ENCODE data around the gene MPRIP.

The MPRIP gene

DNA sequence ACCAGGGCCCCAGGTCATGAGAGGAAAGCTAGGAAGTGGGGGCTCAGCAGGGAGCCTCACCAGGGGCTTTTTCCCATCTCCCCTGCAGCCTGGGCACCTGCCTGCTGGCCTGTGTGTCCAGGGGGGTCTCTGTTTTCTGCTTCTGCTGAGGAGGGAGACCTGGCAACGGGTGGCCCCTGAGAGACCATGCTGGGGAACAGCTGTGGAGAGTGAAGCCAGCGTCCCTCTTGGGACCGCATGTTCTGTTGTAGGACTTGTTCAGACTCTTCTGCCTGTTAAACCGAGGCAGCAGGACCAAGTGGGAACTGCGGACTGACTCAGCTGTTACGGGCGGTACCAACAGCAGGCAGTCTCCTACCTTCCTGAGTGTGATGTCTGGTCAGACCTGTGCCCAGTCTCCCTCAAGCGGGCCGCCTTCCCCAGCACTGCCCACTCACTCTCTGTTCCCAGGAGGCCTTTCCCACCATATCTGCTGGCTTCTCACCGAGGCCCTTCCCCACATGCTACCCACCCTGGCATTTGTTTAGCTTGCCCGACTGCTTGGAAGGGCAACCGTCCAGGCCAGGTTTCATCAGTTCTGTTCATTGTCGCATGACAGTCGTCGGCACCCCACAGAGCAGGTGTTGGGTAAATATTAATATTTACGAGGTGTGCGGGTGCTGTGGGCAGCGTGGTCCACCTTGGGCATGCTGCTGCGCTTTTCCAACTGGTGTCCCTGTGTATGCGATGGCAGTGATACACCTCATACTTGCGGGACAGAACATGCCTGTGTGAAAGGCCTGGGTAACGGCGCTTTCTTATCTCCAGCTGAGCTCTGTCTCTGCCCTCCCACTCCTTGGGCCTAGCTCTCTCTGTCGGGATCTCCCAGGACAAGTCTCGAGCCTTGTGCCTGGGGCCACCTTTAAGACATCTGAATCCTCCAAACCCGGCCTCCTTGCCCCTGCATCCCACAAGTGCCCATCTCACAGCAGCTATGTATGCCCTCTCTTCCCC lies 69.4 kb downstream of the MPRIP start:
- DNase-seq: no peak

DNA sequence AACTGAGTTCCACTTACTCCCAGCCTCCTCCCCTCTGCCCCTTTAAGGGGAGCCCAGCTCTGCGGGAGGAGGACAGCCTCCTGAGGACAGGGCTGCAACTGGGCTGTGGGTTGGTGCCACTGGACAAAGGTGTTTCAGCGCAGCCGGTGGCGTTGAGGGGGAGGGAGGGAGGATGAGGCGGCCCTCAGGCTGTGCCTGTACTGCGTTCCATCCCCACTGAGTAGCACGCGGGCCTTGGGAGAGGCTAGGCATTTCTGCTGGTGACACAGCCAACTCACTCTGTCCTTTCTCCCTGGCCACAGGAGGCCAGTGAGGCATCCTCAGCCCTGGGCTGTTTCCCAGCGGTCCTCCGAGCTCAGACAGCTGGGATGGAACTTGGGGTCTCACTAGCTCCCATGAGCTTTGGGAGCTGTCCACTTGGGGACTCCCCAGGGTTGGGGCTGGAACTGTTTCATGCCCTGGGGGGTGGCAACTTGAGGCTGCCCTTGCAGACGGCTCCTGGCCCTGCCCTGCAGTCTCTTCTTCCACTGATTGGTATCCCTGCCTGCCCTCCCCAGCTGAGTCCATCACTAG lies 70.5 kb downstream of the MPRIP start:
- no peak for DNase-seq

DNA sequence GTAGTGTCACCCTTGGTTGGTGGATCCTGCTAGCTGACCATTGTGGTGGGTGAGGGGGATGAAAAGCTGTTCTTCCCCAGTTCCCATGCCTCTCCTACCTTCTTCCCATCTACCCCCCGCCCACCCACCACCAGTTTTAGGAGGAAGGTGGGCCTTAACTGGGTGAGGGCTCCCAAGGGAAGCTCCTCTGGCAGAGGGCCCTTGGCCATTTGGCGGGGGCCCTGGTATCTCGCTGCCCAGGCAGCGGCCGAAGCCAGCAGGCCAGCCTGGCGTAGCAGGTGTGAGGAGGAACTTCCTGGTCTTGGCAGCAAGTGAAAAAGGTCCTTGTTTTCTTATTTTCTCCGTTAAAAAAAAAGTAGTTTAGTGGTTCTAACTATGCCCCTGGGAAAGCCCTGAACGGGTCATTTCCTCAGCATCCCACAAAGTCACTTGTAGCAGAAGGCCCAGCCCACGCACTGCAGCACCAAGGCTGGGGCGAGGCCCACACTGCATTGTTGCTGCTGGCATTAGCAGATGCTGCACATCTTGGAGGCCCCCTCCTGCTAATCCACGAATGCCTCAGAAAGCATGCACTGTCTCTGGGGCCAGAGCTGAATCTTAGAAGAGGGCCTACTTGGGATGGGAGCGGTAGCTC lies 72.5 kb downstream of the MPRIP start:
- no peak for DNase-seq

DNA sequence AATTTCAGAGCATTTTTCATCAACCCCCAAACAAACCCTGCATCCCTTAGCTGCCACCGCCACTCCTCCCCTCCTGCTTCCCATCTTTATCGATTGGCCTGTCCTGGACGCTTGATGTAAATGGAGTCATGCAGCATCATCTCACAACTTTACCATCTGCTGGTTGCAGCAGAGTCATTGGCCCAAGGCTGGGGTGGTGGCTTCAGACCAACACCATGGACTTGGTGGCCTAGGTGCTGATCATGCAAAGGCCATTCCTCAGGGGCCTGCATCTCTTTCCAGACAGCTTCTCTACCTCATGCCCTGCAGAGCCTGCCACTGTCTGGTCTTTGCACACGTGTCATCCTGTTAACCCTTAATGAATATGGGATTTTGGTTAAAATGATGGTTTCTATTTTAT lies 73.4 kb downstream of the MPRIP start:
- DNase-seq: no peak

DNA sequence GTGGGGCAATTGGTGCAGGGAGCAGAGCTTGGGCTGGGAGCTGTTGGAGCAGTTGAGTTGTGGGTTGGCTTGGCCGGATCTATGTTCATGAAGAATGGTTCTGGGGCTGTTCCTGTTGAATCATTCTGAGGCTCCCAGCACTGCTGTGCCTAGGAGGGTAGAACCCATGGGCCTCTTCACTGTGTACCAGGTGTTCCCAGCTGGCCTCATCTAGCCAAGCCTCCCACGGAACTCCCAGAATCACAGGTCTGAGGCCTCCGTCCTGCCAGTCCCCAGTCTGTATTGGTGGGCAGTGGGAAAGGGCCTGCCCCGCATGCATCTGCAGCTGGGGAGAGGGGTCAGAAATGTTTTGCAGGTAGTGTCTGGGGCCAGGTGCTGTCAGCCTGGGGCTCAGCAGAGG lies 74.1 kb downstream of the MPRIP start:
- DNase-seq: no peak

DNA sequence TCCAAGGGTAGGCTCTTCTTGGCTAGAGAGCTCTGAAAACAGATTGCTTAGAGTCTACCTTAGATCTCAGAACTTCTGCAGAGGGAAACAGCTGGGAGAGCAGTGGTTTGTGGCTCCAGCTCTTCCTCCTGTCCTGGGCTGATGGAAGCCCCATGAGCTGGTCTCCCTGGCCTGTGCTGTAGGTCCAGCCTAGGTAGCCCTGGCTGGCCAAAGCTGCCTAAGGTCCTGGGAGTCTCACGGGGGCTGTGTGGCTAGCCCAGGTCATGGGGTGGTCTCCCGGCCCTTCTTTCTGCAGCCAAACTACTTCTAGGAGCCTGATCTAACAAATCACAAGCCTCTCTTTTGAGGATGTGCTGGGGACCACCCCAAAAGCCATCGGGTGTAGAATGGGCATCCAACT lies 75.7 kb downstream of the MPRIP start:
- no peak for DNase-seq

DNA sequence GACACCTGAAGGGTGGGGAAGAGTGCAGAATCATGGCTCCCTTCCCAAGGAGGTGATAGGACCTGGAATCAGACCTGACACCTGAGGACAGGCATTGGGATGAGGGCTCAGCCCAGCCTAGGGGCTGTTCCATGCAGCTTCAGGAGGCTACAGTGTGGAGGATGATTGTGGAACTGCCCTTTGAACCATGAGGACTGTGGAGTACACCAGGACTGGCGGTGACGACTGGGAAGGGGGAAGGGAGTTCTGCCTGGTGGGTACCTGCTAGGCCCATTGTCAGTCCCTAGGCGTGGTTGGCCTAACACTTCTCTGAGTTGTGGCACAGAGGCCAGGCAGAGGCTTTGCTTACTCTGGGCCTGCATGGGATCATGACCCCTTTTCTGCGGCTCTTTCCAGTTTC lies 76.1 kb downstream of the MPRIP start:
- DNase-seq: no peak

DNA sequence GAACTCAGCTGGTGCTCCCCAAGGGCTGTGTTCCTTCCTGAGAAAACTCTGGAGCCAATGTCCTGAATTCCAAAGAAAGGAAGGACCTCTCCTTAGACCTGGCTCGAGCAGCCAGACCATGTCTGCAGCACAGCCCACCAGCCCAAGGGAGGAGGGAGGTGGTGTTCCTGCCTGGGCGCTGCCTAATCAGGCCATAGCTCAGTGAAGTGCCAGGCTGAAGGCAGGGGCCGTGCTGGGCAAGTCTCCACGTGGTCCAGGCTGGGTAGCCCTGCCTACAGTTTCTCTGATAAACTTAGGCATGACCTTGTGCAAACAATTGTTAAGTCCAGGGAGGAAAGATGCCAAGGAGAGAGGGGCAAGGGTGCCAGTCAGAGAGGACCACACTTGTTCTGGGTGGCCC lies 76.8 kb downstream of the MPRIP start:
- DNase-seq: no peak

DNA sequence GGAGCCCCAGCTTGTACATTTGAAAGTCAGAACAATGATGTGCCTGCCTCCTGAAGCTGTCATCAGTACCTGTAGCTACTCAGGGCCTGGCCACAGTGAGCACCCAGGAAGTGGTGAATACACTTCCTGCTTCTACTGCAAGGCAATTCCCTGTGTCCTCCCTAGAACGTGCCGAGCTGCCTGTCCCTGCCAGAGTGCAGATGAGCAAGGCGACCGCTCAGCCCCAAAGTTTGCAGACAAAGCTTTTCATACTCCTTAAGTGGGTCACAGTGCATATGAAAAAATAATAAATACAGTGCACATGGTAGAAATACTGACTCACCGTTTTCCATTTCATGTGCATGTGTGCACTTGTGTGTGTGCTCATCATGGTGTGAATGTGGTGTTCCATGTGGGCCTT lies 77.3 kb downstream of the MPRIP start:
- no peak for DNase-seq

DNA sequence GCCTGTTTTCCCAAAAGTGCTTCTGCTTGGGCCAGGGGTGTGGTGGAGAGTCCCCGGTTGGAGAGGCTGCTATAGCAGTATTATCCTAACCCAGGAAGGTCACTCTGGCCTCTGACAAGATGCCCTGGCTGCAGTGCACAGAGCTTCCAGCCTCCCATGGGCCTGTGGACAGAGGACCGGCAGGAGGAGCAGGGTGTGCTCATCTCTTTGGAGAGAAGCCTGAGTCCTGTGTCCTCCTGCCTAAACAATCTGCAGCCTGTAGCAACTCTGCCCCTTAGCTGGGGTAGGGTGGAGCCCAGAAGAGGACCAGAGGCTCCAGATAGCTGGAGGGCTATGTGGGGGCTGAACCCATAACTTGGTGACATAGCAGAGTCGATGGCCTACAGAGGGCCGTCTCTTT lies 78.0 kb downstream of the MPRIP start:
- DNase-seq: no peak

DNA sequence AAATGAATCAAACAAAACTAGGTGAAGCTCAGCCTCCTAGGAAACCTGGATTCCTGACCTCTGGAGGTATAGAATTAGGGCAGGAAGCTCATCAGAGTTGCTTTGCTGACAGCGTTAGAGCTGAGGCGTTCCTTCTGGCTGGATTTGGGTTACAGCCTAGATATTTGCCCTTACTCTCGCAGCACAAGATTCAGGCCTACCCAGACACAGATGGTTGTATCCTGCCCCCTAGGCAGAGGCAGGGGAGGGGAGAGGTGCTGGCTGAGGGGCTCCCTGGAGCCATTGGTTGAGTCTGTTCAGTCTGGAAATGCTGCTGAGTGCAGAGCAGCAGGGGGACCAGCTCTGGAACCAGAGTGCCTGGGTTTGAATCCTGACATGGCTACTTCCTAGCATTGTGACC lies 78.4 kb downstream of the MPRIP start:
- no peak for DNase-seq

DNA sequence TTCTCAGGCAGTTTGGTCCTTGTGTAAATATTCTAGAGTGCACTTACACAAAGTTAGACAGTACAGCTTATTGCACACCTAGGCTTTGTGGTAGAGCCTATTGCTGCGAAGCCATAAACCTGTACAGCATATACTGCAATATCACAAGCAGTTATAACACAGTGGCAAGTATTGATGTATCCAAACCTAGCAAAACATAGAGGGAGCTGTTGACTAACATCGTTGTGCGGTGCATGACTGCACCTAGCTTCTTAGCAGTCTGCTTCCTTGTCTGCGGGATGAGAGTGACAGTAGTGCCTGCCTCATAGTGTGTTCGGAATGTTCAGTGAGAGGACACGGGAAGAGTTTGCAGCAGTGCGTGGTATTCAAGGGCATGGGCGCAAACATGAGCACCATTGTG lies 78.9 kb downstream of the MPRIP start:
- no peak for DNase-seq

DNA sequence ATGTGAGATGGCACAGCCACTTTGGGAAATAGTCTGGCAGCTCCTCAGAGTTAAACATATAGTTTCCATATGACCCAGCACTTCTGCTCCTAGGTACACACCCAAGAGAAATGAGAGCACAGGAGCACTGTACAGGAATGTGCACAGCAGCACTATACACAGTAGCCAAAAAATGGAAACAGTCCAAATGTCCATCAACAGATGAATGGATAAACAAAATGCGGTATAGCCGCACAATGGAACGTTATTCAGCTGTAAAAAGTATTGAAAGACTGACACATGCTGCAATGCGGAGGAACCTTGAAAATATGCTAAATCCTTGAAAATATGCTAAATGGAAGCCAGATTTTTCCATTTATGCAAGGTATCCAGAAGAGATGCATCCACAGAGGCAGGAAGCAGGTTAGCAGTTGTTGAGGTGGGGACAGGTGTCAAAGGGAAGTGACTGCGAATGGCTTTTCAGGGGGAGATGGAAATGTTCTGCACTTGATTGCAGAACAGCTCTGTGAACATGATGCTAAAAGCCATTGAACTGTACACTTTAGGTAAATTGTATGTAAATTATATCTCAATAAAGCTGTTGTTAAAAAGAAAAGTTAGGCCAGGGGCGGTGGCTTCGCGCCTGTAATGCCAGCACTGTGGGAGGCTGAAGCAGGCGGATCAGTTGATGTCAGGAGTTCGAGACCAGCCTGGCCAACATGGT lies 80.7 kb downstream of the MPRIP start:
- DNase-seq: no peak

DNA sequence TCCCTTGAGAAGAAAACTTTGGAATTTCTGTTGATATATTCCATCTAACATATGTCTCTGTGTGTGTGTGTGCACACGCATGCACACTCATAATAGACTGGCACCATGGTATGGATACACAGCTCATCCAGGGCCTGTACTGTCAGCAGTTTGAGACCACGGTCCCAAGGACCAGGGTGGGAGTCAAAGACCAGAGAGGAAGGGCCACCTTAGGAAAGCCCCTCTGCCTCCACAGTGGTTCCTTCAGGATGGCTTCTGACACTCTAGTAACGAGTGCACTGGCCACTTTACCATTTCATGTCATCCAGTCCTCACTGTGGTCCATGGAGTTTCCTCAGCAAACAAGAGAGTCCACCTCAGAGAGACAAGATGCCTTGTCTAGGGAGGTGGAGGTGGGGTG lies 82.1 kb downstream of the MPRIP start:
- no peak for DNase-seq

DNA sequence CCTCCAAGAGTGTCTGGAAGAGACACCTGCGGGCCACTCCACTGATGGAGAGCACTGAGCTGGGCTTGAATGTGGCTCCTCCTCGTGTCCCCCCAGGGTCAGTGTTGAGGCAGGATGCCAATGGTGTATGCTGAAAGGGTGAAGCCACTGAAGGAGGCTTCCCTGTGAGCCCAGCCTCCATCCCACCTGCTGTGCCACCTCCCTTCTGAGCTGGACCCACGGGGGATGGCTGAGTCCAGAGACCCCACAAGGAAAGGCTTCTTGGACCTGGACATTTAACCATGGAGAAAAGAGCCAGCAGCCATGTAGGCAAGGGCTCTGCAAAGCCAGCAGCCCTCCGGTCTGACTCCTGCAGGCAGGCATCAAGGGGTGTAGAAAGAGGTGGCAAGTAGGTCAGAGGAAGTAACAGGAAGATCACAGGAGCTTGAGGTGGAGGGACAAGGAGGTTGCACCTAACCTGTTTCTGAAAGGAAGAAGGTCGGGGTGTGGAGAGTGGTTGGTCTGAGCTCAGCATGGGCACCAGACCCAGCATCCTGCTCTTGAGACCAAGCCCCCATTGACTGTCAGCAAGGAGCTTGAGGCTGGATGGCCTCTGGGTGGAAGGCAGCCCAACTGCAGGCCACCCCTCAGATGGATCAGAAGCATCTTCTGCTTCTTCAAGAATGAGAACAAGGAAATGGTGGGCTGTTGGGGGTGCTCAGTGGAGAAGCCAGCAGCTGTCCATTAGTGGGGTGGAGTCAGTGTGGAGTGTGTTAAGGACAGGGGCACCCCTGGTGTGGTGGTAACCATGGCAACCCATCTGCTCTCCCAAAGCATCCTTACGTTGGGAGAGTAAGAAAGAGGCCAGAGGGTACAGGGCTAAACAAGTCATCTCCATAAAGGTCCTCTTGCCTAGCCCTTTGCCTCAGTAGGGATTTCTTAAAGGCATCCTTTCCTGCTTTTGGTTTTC lies 83.2 kb downstream of the MPRIP start:
- DNase-seq: no peak

DNA sequence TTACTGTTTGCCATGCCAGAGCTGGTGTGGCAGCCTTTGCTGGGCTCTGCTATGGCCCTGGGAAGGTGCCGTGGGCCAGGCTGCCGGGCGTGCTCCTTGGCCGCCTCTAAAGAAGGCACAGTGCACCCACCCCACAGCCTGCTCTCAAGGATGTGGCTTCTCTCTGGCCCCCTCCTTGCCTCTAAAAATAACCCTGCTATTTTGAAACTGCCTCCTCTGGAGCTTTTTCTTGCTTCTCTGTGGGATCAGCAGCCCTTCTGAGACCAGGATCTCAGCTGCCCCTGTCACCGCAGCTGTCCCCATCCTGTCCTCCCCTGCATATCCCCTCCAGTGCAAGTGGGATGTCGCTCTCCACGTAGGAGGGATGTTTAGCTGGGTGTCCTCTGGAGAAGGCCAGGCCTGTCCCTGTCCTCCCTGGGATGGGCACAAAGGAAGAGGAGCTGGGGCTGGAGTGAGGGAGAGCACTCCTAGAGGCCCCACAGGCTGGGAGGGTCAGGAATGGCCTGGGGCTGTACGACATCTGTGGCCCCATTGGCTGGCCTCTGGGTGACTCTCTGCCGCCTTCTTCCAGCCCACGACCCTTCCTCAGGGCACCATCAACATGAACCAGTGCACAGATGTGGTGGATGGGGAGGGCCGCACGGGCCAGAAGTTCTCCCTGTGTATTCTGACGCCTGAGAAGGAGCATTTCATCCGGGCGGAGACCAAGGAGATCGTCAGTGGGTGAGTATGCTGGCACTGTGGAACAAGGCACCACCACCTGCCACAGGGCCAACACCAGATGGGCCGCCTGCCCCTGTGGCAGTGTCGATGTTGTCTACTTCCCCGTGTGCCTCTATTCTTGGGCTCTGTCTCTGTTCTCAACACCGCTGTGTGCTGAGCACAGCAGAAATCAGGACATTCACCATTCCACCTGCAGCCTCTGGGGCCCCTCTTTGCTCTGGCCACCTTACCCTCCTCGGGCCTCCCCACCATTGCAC lies 84.2 kb downstream of the MPRIP start:
- DNase-seq: no peak

DNA sequence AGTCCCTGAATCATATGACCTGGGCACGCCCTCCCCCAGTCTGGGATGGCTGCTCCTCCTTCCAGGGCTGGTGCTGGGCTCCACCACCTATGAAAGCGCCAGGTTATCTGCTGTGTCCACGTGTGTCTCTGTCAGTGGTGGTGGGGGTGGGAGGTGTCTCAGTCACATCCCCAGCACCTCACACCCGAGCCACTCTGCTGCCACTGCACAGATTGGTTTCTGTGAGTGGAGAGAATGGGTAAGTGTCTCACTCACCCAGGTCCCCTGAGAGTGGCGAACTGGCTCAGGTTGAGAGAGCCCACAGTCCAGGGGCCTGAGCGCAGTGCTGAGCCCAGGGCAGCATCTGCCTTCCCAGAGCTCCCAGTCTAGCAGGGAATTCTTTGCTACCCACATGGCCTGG lies 84.9 kb downstream of the MPRIP start:
- DNase-seq: no peak

DNA sequence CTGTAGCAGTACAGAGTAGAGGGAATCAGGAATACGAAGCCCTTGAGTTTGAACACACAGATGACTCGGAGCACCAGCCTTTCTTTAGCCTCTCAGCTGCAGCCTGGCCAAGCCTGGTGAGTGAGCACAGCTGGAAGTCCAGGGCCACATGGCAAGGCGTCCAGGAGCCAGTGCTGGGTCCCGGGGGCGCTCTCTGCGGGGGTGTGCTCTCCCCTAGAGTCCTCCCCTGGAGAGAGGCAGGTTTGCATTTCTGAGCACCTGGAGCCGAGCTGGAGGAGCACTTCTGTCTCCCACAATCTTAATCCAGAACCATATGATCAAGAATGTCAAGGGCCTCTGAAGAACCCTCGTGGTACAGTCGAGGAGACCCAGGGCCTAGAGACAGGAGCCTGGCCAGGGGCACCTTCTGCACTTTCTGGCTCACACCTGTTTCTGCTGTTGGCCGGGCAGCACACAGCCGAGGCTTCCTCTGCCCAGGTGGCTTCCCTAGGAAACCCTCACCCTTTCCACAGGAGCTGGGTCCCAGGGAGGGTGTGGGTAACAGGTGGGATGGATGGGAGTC lies 85.6 kb downstream of the MPRIP start:
- DNase-seq: no peak

DNA sequence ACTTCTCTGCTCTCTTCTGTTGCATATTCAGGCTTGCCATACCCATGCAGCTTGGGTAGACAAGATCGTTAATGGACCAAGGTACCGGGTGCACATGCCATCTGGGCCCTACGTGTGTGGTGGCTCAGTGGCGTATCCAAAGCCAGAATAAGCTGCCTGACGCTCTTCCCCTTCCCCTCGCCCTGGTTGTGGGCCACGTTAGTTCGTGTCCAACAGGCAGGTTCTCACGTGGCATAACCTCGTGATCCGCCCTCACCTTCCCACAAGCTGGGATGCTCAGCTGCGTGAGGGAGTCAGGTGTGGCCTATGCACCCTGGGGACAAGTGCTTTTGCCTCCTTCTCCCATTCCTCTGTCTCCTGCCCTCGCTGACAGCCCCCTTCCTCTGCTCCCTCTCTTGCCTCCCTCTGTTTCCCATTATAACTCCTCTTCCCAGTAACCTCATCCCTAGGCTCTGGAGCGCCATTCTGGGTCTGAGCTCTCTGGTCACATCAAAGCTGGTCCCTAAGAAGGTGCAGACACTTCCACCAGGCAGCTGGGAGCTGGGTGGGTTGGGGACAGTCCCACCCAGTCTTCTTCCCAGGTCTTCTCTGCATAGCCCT lies 86.3 kb downstream of the MPRIP start:
- no peak for DNase-seq

DNA sequence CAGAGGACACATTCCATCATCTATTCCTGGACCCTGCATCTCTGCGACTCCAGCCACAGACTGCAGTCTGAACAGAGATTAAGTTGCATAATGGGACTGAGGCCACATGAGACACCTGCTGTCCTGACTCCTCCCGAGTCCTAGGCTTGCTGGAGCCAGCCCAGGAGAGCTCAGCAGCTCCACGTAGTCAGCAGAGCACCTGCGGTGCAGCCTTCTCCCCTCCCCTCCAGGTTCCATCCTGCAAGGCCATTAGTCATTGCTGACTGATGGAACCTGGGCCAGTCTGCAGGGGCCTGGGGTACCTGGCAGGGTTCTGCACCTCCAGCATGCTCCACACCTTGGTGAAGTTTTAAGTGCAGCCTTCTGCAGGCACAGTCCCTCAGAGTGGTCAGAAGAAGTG lies 87.2 kb downstream of the MPRIP start:
- DNase-seq: no peak
